HG02884 (cell line): Measurements from ENCODE around the gene NPAS1.
A peak's percentile ranks its signal among the peaks of the same experiment; 100 is the strongest.
"Not testable (repeated sequence)": the region's sequence is repeated elsewhere in the genome, so short reads cannot be mapped to it uniquely, and the experiment has no call there.

Experiments used
- ATAC-seq: cut with Tn5 transposase; IDR thresholded peaks from one replicate; pipeline ENCODE4 v1.9.1; 2021; ENCODE audit warnings: mild to moderate bottlenecking, moderate library complexity; ENCODE audit not compliant: unreplicated experiment

Gene NPAS1

GRCh38 chr19:47044946-47045866 is 25.6 kb downstream of the NPAS1 start:
- no peak for ATAC-seq

GRCh38 chr19:47045867-47046470 is 26.3 kb downstream of the NPAS1 start:
- no peak for ATAC-seq

- no peak for ATAC-seq
Measured at GRCh38 chr19:47047272-47047762, 27.7 kb downstream of the NPAS1 start.

- peak; percentile 35 for ATAC-seq
Measured at GRCh38 chr19:47047763-47048405, 28.2 kb downstream of the NPAS1 start.

GRCh38 chr19:47049307-47049700 is 29.7 kb downstream of the NPAS1 start:
- ATAC-seq: no peak

- ATAC-seq: not testable (repeated sequence)
Measured at GRCh38 chr19:47050562-47050961, 30.9 kb downstream of the NPAS1 start.

GRCh38 chr19:47056411-47056810 is 36.8 kb downstream of the NPAS1 start:
- ATAC-seq: no peak

- ATAC-seq: no peak
Measured at GRCh38 chr19:47057328-47057727, 37.7 kb downstream of the NPAS1 start.

GRCh38 chr19:47058621-47059022 is 39.0 kb downstream of the NPAS1 start:
- no peak for ATAC-seq

- ATAC-seq: no peak
Measured at GRCh38 chr19:47063874-47064273, 44.2 kb downstream of the NPAS1 start.

GRCh38 chr19:47065242-47065641 is 45.6 kb downstream of the NPAS1 start:
- no peak for ATAC-seq

GRCh38 chr19:47066376-47067214 is 47.0 kb downstream of the NPAS1 start:
- no peak for ATAC-seq

- no peak for ATAC-seq
Measured at GRCh38 chr19:47067215-47067847, 47.7 kb downstream of the NPAS1 start.

GRCh38 chr19:47068246-47068645 is 48.6 kb downstream of the NPAS1 start:
- no peak for ATAC-seq

GRCh38 chr19:47068876-47069406 is 49.3 kb downstream of the NPAS1 start:
- no peak for ATAC-seq

- no peak for ATAC-seq
Measured at GRCh38 chr19:47069795-47070194, 50.2 kb downstream of the NPAS1 start.

- no peak for ATAC-seq
Measured at GRCh38 chr19:47070756-47071155, 51.1 kb downstream of the NPAS1 start.

- no peak for ATAC-seq
Measured at GRCh38 chr19:47071731-47072130, 52.1 kb downstream of the NPAS1 start.

GRCh38 chr19:47072323-47072722 is 52.7 kb downstream of the NPAS1 start:
- ATAC-seq: no peak

- no peak for ATAC-seq
Measured at GRCh38 chr19:47073574-47073973, 53.9 kb downstream of the NPAS1 start.
